ENCODE data around the gene FLACC1.
"Not testable (repeated sequence)": the region's sequence is repeated elsewhere in the genome, so short reads cannot be mapped to it uniquely, and the experiment has no call there.

FLACC1 gene

DNA sequence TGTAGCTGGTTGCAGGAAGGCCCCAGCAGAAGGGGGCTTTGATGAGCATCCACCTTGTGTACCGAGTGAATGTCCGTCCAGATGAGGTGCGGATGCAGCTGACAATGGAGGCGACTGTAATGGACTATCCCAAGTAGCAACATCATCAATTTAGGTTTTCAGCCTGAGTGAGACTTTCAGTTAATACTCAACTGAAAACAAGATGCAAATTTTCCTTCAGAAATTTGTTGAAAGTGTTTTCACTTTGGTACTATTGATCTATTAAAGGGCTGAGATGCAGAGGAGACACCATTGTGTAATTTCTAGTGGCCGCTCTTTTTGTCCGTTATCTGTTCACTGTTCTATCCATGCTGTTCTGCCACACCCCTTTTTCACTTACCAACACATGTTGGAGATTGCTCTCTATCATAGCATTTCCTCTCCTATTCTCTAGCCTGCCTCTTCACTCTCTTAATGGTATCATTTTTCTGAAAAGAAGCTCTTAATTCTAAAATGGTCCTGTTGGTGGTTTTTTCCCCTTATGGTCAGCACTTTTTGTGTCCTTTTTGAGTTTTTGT lies 108.8 kb downstream of the FLACC1 start:
- DNase-seq: no peak

DNA sequence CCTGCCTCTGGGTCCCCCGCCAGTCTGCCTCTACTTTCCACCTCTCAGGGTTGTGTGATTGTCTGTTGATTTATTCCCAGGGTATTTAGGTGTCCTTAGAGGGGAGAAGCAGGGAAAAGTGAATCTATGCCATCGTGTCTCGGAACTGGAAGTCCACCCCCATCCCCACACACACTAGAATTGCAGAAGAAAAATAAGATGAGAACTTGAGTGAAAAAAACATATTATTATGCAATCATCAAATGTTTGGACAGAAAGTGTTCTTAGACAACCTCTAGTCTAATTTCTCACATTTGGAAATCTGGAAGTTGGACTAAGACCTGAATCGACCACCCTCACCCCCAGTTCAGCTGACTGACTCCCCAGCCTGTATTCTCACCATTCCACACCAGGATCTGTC lies 110.9 kb downstream of the FLACC1 start:
- DNase-seq: no peak

DNA sequence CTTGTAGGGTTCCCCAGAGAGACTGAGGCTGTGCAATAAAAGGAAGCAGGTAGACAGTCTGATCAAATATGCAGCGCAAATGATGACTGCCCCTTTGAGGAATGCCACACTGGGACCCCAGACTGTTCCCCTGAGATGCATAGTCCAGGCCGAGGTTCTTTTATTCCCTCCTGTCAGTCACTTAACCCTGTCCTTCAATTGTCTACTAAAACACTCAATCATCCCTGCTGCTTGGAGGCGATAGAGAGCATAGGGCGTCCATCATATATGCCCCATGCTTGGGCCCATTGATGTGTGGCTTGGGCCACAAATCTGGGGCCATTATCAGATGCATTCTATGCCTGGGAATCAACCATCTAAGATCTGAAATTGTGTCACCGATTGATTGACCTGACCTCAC lies 112.3 kb downstream of the FLACC1 start:
- DNase-seq: no peak

DNA sequence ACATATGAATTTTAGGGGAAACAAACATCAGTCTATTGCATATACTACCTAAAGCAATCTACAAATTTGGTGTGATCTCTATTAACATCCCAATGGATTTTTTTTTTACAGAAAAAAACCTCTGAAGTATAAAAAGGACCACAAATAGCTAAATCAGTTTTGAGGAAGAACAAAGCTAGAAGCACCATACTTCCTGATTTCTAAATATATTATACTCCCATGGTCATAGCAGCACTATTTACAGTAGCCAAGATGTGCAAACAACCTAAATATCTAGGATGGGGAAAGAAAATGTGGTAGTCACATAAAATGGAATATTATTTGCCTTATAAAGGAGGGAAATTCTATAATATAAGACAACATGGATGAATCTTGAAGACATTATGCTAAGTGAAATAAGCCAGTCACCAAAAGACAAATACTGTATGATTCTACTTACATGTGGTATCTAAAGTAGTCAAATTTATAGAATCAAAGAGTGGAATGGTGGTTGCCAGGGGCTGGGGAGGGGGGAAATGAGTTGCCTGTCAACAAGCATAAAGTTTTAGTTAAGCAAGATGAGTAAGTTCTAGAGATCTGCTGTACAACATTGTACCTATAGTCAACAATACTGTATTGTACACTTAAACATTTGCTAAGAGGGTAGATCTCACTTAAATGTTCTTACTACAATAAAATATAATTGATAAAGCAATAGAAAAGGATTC lies 114.4 kb downstream of the FLACC1 start:
- DNase-seq: no peak

DNA sequence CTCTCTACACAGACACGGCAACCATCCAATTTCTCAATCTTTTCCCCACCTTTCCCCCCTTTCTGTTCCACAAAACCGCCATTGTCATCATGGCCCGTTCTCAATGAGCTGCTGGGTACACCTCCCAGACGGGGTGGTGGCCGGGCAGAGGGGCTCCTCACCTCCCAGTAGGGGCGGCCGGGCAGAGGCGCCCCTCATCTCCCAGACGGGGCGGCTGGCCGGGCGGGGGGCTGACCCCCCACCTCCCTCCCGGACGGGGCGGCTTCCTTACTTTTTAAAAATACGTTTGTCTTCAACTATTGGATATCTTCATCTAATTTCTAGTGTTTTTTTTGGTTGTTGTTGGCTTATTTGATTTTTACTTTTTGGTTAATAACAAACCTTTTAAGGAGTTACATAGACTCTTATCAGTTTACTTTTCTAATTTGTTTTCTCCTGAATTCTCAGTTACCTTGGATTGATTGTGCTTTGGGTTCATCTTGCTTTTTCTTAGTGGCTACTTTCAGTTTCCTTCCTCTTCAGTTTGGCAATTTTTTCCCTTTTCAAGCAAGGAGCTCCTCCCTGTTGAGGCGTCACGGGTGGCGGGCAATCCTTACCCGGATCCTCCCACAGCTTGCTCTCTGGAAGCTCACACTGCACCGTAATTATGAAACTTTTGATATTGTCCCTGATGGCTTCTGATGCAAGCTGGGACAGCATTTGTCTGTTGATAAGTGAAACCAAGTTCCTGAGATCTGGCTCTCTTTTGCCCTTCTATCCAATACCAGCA lies 117.8 kb downstream of the FLACC1 start:
- not testable (repeated sequence) for DNase-seq
